ENCODE results near the gene LILRB2.
"Not testable (repeated sequence)": the region's sequence is repeated elsewhere in the genome, so short reads cannot be mapped to it uniquely, and the experiment has no call there.

The LILRB2 gene

DNA sequence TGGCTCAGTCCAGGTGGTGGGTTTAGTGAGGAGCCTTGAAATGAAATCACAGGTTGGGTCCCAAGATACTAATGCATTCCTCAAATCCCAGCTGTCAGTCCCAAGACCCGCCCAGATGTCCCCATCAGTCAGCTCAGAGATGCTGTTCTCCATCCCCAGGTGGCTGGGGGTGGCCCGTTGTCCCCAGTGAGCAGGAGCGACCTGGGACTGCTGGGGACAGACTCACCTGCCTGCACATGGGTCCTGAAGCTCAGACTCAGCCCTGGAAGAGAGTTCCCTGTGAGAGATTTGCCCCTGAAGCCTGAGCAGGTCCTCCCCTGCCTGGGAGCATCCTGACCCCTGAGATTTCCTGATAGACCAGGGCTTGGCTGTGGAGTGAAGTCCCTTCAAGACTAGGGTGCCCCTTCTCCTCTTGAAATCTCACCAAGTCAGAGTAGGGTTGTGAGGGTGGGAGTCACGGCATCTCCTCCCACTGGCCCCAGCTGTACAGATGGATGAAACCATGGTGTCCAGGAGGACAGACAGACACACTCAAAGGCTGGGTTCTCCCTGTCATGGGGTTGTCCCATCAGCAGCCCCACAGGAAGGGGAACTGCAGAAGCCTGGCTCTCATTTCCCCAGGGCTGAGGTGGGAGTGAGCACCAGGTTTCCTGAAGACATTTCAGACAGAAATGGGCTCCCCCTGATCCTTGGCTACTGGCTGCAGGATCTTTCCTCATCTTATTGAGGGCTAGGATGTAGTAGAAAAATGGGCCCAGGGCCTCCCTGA is 17.6 kb upstream of the LILRB2 start:
- no peak overlapping the region for H4K8ac ChIP-seq (ENCODE audit: low read length)
- no peak overlapping the region for H3K9ac ChIP-seq (ENCODE audit: low read length)
- H3K79me1 ChIP-seq (replicated peaks; ENCODE audit: low read length, poor library complexity, severe bottlenecking): no peaks in the 10 kb centered on the region
- H3K4me3 ChIP-seq (ENCODE audit: insufficient read depth in 1 of 2, low read depth in 1 of 2, low read length in 2 of 2): no peak overlapping the region
- no peaks in the 10 kb centered on the region for H3K36me3 ChIP-seq (ENCODE audit: control insufficient read depth in 1 of 2, insufficient read depth in 2 of 2, low read depth in 1 of 2, low read length in 2 of 2)
- no peaks in the 10 kb centered on the region for H3K4me1 ChIP-seq (ENCODE audit: control insufficient read depth, insufficient read depth, low read depth, low read length)
- no peak overlapping the region for H4K91ac ChIP-seq (ENCODE audit: low read length)
- H3K27me3 ChIP-seq (ENCODE audit: control insufficient read depth in 1 of 2, insufficient read depth in 1 of 2, low read length in 2 of 2): peaks cover 0 to 11% of the 10 kb centered on the region in 2 experiments
- no peak overlapping the region for H2BK120ac ChIP-seq (ENCODE audit: low read depth, low read length)
- H3K9me3 ChIP-seq (ENCODE audit: control insufficient read depth, low read length): no peaks in the 10 kb centered on the region
- no peak overlapping the region for H2BK15ac ChIP-seq (ENCODE audit: low read depth, poor library complexity, severe bottlenecking)
- no peak overlapping the region for H2AK5ac ChIP-seq (ENCODE audit: low read length, severe bottlenecking)
- no peak overlapping the region for H3K14ac ChIP-seq (ENCODE audit: low read length in 2 of 2)
- DNase-seq: no peak
- no peak overlapping the region for H2AFZ ChIP-seq (ENCODE audit: low read depth, low read length)
- H3K4ac ChIP-seq (ENCODE audit: low read depth in 1 of 2, low read length in 2 of 2): no peak overlapping the region
- 50% methylated on average over 4 of the region's 4 CpGs for WGBS
- no peak overlapping the region for H3K4me2 ChIP-seq (ENCODE audit: low read length, poor library complexity, severe bottlenecking)
- H2BK5ac ChIP-seq (ENCODE audit: low read depth, low read length, poor library complexity, severe bottlenecking): no peak overlapping the region
- H2BK12ac ChIP-seq (ENCODE audit: low read length in 2 of 2): no peak overlapping the region
- H3K27ac ChIP-seq (ENCODE audit: low read length, poor library complexity, severe bottlenecking): no peak overlapping the region
- H3K18ac ChIP-seq (ENCODE audit: low read depth in 1 of 2, low read length in 2 of 2): no peak overlapping the region
- no peak overlapping the region for H3K23ac ChIP-seq (ENCODE audit: low read length in 2 of 2)

DNA sequence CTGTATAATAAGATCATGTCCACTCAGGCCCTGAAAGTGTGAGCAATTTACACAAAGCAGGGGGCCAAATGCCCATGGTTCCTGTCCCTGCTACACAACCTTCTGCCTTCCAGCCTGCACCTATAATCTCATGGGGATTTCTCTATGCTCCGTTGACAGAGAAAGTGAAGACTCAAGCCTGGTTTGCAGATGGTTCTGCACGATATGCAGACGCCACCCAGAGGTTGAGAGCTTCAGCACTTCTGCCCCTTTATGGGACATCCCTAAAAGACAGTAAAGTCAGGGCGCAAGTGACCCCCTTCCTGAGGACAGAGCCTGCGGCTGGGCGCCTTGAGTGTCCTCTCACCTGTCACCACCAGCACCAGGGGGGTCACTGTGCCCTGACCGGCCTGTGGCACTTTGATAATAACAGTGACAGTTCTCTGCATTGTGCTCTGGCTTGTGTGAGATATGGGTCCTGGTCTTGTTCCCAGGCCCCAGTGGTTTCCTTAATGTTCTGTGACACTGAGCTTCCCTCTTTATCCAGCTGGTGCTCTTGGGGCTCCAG is 16.9 kb upstream of the LILRB2 start:
- H3K4ac ChIP-seq (ENCODE audit: low read depth in 1 of 2, low read length in 2 of 2): no peak overlapping the region
- H3K27me3 ChIP-seq (ENCODE audit: control insufficient read depth in 1 of 2, insufficient read depth in 1 of 2, low read length in 2 of 2): peaks cover 0 to 11% of the 10 kb centered on the region in 2 experiments
- H3K9ac ChIP-seq (ENCODE audit: low read length): no peak overlapping the region
- no peak overlapping the region for H2BK120ac ChIP-seq (ENCODE audit: low read depth, low read length)
- H2BK12ac ChIP-seq (ENCODE audit: low read length in 2 of 2): no peak overlapping the region
- H4K91ac ChIP-seq (ENCODE audit: low read length): no peak overlapping the region
- H3K14ac ChIP-seq (ENCODE audit: low read length in 2 of 2): no peak overlapping the region
- no peak overlapping the region for H3K4me2 ChIP-seq (ENCODE audit: low read length, poor library complexity, severe bottlenecking)
- 41% methylated on average over 7 of the region's 7 CpGs for WGBS
- DNase-seq: no peak
- no peak overlapping the region for H2AFZ ChIP-seq (ENCODE audit: low read depth, low read length)
- no peak overlapping the region for H3K4me3 ChIP-seq (ENCODE audit: insufficient read depth in 1 of 2, low read depth in 1 of 2, low read length in 2 of 2)
- no peak overlapping the region for H3K27ac ChIP-seq (ENCODE audit: low read length, poor library complexity, severe bottlenecking)
- no peak overlapping the region for H3K18ac ChIP-seq (ENCODE audit: low read depth in 1 of 2, low read length in 2 of 2)
- H2BK15ac ChIP-seq (ENCODE audit: low read depth, poor library complexity, severe bottlenecking): no peak overlapping the region
- H3K23ac ChIP-seq (ENCODE audit: low read length in 2 of 2): no peak overlapping the region
- no peak overlapping the region for H2BK5ac ChIP-seq (ENCODE audit: low read depth, low read length, poor library complexity, severe bottlenecking)
- H4K8ac ChIP-seq (ENCODE audit: low read length): no peak overlapping the region
- no peaks in the 10 kb centered on the region for H3K9me3 ChIP-seq (ENCODE audit: control insufficient read depth, low read length)
- no peaks in the 10 kb centered on the region for H3K4me1 ChIP-seq (ENCODE audit: control insufficient read depth, insufficient read depth, low read depth, low read length)
- H3K79me1 ChIP-seq (replicated peaks; ENCODE audit: low read length, poor library complexity, severe bottlenecking): no peaks in the 10 kb centered on the region
- H2AK5ac ChIP-seq (ENCODE audit: low read length, severe bottlenecking): no peak overlapping the region
- H3K36me3 ChIP-seq (ENCODE audit: control insufficient read depth in 1 of 2, insufficient read depth in 2 of 2, low read depth in 1 of 2, low read length in 2 of 2): no peaks in the 10 kb centered on the region

DNA sequence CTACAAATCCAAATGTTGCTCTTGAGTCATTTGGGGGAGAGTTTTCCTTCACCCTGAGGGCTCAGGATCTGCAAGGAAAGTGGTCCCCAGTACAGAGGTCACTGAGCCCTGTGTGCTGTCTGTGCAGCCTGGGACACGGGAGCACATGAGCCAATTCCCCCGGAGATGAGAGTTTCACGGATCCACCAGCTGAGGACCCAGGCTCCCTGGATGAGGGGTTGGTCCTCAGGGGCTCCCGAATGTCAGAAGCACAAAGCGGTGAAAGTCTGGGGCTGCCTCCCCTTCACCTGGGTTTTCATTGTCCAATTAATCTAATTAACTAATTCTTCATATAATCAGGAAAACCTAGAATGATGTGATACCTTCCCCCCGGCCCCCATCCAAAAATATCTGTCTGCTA is 13.6 kb upstream of the LILRB2 start:
- Histone ChIP-seq H3K27ac (ENCODE audit: low read length, poor library complexity, severe bottlenecking) (no peak overlapping the region), H3K9me3 (ENCODE audit: control insufficient read depth, low read length) (no peaks in the 10 kb centered on the region), H2BK120ac (ENCODE audit: low read depth, low read length) (no peak overlapping the region), H3K4me2 (ENCODE audit: low read length, poor library complexity, severe bottlenecking) (no peak overlapping the region), H3K18ac (ENCODE audit: low read depth in 1 of 2, low read length in 2 of 2) (no peak overlapping the region), H3K9ac (ENCODE audit: low read length) (no peak overlapping the region), H3K23ac (ENCODE audit: low read length in 2 of 2) (no peak overlapping the region), H3K4ac (ENCODE audit: low read depth in 1 of 2, low read length in 2 of 2) (no peak overlapping the region), H3K4me3 (ENCODE audit: insufficient read depth in 1 of 2, low read depth in 1 of 2, low read length in 2 of 2) (no peak overlapping the region), H3K14ac (ENCODE audit: low read length in 2 of 2) (no peak overlapping the region), H4K8ac (ENCODE audit: low read length) (no peak overlapping the region), H3K79me1 (replicated peaks; ENCODE audit: low read length, poor library complexity, severe bottlenecking) (no peaks in the 10 kb centered on the region), H3K4me1 (ENCODE audit: control insufficient read depth, insufficient read depth, low read depth, low read length) (no peaks in the 10 kb centered on the region), H2BK15ac (ENCODE audit: low read depth, poor library complexity, severe bottlenecking) (no peak overlapping the region), H2BK5ac (ENCODE audit: low read depth, low read length, poor library complexity, severe bottlenecking) (no peak overlapping the region), H3K36me3 (ENCODE audit: control insufficient read depth in 1 of 2, insufficient read depth in 2 of 2, low read depth in 1 of 2, low read length in 2 of 2) (no peaks in the 10 kb centered on the region), H3K27me3 (ENCODE audit: control insufficient read depth in 1 of 2, insufficient read depth in 1 of 2, low read length in 2 of 2) (peaks cover 0 to 11% of the 10 kb centered on the region in 2 experiments), H2BK12ac (ENCODE audit: low read length in 2 of 2) (no peak overlapping the region), H2AFZ (ENCODE audit: low read depth, low read length) (no peak overlapping the region), H2AK5ac (ENCODE audit: low read length, severe bottlenecking) (no peak overlapping the region), H4K91ac (ENCODE audit: low read length) (no peak overlapping the region)
- 91% methylated on average over 4 of the region's 6 CpGs for WGBS
- DNase-seq: no peak

DNA sequence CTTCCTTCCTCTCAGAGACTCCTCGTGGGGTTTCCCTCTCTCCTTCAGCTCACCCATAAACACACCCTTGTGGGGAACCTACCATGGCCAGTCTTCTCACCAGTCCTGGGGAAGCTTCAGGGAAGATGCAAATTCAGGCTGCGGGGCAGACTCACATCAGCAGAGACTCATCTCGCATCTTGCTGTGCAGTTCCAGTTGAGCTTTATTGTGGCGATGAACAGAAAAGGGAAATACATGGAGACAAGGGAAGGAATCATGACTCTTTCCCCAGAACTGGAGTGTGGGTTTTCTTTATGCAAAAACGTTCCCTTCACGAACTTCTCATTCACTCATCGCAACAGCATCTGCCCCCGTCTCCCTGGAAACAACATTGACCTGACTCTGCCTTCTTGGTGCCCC is 8.2 kb upstream of the LILRB2 start:
- not testable (repeated sequence) for H3K23ac ChIP-seq (ENCODE audit: low read length in 2 of 2); H3K4me1 ChIP-seq (ENCODE audit: control insufficient read depth, insufficient read depth, low read depth, low read length); H2BK120ac ChIP-seq (ENCODE audit: low read depth, low read length); DNase-seq; H3K4ac ChIP-seq (ENCODE audit: low read depth in 1 of 2, low read length in 2 of 2); H3K27ac ChIP-seq (ENCODE audit: low read length, poor library complexity, severe bottlenecking); H2BK15ac ChIP-seq (ENCODE audit: low read depth, poor library complexity, severe bottlenecking); H3K4me3 ChIP-seq (ENCODE audit: insufficient read depth in 1 of 2, low read depth in 1 of 2, low read length in 2 of 2); H3K9me3 ChIP-seq (ENCODE audit: control insufficient read depth, low read length); H3K9ac ChIP-seq (ENCODE audit: low read length); H2BK5ac ChIP-seq (ENCODE audit: low read depth, low read length, poor library complexity, severe bottlenecking); H4K91ac ChIP-seq (ENCODE audit: low read length); H3K14ac ChIP-seq (ENCODE audit: low read length in 2 of 2); H3K36me3 ChIP-seq (ENCODE audit: control insufficient read depth in 1 of 2, insufficient read depth in 2 of 2, low read depth in 1 of 2, low read length in 2 of 2); H2BK12ac ChIP-seq (ENCODE audit: low read length in 2 of 2); H2AK5ac ChIP-seq (ENCODE audit: low read length, severe bottlenecking); H3K79me1 ChIP-seq (replicated peaks; ENCODE audit: low read length, poor library complexity, severe bottlenecking); H4K8ac ChIP-seq (ENCODE audit: low read length); H3K18ac ChIP-seq (ENCODE audit: low read depth in 1 of 2, low read length in 2 of 2); H3K4me2 ChIP-seq (ENCODE audit: low read length, poor library complexity, severe bottlenecking); H3K27me3 ChIP-seq (ENCODE audit: control insufficient read depth in 1 of 2, insufficient read depth in 1 of 2, low read length in 2 of 2); H2AFZ ChIP-seq (ENCODE audit: low read depth, low read length)
- 0% methylated on average over 1 of the region's 8 CpGs for WGBS

Measured in mesenchymal stem cell (in vitro differentiated cells and primary cell).